Loucy (cell line): ENCODE data around the gene FBLN2.

ENCODE experiments used
- CTCF ChIP-seq: fragments of 200-600 bp; sonication (generic); conservative IDR thresholded peaks from 2 replicates; pipeline ENCODE4 v1.5.1; 2014; ENCODE audit warnings: mild to moderate bottlenecking, antibody characterized with exemption, low read length
- EZH2phosphoT487 ChIP-seq: fragments of 200-600 bp; IDR thresholded peaks from 2 replicates; pipeline ENCODE4 v1.6.1; 2018; ENCODE audit warnings: antibody characterized with exemption, mild to moderate bottlenecking, moderate library complexity, borderline replicate concordance

DNA sequence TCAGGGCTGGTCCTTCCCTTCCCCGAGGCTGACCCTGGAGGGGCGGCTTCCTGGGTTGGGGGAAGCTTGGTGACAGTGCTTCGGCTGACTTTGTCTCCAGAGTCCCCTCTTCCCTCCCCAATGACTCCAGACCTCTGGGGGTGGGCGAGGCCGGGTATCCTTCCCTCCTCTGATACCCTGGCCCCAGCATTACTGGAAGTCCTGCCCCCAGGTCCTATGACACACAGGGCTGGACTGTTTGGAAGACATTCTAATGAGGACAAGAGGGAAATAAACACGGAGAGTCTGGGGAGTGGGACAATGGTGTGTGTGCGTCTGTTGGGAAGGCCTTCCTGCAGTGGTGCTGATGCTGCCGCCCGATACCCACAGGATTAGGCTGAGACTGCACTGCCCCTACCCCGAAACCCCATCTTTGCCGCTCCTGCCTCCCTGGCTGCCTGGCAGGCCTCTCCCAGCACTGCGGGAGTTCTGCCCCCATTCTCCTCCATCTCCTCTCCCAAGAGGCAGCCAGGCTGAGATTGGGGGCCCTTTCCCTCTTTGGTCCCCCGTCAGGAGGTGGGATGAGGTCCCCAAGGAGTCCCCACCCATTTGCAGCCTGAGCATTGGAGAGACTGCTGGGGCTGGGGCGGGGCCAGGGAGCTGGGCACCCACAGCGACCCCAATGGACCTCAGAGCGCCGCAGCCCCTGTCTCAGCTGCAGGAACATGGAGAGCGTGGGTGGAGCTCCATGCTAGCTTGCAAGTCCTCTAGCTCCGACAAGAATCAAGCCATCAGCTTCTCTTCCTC lies 29.7 kb upstream of the FBLN2 start:
- TF ChIP-seq EZH2phosphoT487 (no peak), CTCF (no peak)
